GM21423 (cell line): Measurements from ENCODE around the gene ATP1B4.

Source experiments
- ATAC-seq: cut with Tn5 transposase; IDR thresholded peaks from one replicate; pipeline ENCODE4 v1.9.1; 2021; ENCODE audit warnings: mild to moderate bottlenecking, moderate library complexity; ENCODE audit not compliant: unreplicated experiment

The ATP1B4 gene

DNA sequence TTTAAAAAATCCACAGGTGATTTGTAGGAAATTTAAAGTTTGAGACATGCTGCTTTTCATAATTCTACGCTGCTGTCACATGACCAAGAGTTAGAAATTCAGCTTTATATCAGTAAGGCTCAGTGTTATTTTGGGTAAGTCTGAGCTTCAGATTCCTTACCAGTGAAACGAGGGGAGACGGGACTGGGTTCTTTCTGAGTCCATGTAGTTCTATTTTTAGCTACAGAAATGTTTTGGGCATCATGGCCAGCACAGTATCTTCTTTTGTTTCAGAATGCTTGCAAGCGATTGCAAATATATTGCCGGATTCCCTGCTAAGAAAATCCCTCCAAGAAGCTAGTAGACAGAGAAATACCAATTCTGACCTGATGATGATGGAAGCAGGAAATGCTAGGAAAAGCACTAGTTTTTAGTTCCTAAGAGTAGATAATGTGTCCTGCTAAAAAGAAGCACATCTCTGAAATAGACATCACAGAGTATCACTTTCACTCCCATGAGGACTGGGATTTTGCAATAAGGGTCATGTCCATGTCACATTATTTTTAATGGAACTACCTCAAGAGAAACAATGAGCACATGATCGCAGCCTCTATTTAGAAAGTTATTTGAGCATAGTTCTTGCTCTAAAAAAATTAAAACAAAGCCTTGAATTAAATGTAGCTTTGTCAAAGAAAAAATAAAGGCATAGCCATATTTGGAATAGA is 10.9 kb downstream of the ATP1B4 start:
- ATAC-seq = no peak

DNA sequence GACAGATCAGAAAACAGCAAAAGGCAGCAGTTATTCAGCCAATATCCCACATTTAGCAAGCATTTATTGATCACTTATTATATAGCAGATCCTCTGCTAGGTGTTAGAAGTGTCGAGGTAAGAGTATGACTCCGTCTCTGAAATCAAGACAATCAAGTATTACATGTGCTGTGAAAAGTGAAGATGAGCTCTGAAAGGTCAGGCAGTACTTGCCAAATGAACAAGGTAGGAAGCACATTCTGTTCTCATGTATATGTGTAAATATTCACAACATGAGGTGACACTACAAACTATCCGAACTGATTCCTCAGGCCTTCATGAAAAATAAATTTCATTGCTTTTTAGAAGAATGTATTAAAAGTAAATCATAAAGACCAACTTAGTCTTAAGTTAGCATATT is 15.3 kb downstream of the ATP1B4 start:
- no peak for ATAC-seq

- no peak for ATAC-seq
Observed at GRCh38 chrX:120377715-120378114, 15.8 kb downstream of the ATP1B4 start.

DNA sequence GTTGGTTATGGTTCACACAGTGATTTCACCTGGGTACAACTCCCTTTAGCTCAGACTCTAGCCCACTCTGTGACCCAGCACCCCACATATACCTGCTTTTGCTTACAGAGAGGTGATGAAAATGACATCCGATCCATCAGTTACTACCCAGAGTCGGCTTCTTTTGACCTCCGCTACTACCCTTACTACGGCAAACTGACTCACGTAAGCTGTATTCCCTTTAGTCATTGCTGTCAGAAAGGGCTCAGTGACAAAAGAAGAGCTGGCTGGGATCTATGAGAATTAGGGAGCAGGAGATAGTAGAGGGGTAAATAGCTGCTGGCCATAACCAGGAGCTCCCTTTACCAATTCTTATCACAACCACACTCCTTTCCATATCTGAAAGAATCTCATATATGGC is 16.7 kb downstream of the ATP1B4 start:
- no peak for ATAC-seq

GRCh38 chrX:120379937-120380681 is 18.2 kb downstream of the ATP1B4 start:
- no peak for ATAC-seq

DNA sequence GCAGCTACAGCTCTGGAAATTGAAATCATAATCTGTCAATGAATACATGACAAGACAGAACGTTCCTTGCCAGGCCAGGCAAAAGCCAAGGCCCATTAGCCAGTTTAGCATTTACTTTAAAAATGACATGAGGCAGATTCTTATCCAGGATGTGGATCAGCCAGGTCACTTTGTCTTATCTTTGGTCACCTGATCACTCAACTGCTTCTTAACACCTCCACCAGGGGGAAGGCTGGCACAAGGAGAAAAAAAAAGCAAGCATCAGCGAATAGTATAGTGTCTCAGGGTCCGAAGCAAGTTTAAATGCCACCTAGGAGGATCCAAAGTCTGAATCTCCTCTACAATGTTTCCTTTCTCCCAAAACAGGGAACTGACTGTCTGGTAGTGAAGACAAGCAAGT is 18.8 kb downstream of the ATP1B4 start:
- no peak for ATAC-seq

DNA sequence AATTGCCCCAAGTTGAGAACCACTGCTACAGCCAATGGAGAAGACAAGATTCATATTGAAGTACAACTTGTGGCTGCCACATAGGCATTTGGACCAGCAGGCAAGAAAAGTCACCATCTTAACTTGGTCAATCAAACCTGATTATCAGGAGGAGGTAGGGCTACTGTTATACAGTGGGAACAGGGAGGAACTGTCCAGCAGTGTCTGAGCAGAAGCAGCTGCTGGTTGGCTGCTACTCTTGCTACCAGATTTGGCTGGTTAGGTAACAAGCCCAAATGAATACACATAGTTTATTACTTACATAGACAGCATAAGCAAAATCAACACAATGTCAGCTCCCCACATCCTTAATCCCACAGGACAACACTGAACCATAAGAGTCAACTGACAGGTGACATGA is 39.4 kb downstream of the ATP1B4 start:
- ATAC-seq = no peak

- no peak for ATAC-seq
Observed at GRCh38 chrX:120402369-120402768, 40.5 kb downstream of the ATP1B4 start.

GRCh38 chrX:120406638-120407037 is 44.7 kb downstream of the ATP1B4 start:
- no peak for ATAC-seq

DNA sequence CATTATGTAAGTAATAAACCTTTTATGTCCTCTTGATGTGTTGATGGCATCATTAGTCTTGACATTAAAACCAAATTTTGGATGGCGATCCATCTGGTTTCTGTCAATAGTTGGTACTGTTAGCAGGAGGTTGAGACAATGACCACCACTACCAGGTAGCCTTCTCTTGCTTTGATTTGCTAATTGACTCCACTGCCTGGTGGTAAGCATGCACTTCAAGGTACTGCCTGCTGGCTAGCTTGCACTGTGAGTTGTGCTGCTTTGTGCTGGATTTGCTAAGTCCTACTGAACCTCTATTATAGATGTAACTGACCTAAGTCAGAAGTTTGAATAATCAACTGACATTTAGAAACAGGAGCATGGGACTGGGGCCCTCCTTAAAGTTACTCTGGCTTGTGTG is 46.3 kb downstream of the ATP1B4 start:
- no peak for ATAC-seq

DNA sequence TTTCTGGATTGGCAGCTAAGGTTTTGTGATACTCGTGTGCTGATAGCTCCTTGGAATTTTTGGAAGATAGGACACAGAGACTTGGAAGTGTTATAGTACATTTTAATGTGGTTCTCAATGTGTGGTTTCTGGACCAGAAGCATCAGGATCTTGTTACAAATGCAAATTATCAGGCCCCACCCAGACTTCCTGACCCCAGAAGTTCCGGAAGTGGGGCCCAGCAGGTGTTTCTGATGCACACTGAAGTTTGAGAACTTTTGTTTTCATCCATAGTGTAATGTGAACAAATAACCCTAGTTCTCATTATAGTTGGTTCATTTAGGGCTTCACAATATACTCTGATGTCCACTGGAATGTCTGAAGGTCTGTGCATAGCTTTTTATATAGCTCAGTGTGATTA is 57.6 kb downstream of the ATP1B4 start:
- peak; percentile 52 for ATAC-seq

DNA sequence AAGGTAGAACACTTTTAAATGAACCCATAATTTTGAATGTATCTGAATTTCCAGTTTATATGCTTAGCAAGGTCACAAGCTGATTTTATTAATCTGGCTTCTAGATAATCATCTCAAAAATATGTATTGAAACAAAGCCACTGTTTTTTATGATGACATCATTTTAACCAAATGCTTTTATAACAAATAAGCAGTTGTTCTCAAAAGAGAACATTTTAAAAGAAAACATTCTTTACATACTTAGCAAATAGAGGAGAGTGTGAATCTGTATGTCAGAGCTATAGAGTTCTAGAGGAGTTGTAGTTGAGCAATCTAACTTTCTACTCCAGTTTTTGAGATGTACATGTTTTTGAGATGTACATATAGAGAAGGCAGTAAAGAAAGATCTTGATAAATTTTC is 64.7 kb downstream of the ATP1B4 start:
- ATAC-seq = no peak

- ATAC-seq = no peak
Observed at GRCh38 chrX:120428309-120428708, 66.4 kb downstream of the ATP1B4 start.

GRCh38 chrX:120429776-120430540 is 68.1 kb downstream of the ATP1B4 start:
- ATAC-seq = peak; percentile 39
